Measurements from ENCODE around the gene SPATA32. TPM values are rescaled to one million over a fixed set of nuclear protein-coding genes. Genes with fewer than 3 reads are reported as not detected.

The SPATA32 gene, protein sequence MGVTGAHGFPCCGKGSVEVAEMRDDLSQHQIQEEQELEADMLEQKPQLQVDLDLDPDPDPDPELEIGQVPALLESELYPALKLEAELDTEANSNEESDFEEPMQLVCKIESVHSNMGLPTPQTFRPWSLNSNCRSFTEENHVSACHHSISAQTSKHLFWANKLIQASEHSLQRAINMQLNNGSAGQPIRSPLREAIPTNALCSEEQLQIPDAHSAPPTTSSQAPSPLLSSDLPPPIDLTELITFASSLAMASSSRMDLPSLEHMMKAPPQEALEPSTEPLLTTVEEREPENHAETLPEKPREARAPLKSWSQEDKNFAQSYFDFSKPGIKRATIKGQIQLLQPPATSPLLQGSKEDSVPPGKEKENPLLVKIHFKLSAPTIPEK
- polyA plus RNA-seq, result not detected in 2 replicates

DNA sequence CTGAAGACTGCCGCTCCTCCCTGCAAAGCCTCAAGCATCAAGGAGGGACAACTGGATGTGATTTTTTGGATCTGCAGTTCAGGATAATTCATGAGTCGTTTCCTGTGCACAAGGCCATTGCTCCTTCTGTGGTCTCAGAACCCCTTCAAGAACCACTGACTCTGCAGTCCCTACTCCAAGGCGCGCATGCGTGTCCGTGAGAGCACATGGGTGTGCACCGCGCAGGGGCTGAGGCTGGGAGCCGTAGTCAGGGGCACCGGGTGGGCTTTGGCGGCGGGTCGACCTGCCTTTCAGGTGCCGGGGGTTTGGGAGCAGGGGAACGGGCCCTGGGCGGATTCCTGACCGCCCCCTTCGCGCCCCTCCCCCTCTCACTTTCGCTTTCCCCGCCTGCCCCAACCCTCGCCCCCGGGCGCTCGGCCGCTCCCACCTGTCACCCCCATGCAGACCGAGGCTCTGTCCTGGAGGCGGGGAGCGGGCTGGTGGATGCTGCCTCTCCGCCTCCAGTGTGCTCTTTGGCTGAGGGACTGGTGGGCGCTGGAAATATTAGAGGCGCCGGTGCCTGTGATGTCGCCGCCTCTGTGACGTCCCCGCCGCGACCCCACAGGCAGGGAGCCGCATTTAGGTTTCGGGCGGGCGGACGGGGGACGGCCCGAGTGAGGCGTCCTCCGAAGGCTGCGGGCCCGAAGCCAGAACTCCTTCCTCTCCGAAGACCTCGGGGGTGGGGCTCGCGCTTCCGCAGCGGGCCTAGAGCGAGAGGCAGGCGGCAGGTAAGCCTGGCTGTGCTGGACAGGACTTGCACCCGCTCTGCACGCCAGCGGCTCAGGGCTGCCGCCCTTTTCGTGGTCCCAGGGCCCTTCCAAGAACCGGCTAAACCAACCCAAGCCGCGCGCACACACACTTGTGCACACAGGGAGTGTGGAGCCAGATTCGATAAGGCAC, at the start of gene SPATA32:
TSS of gene SPATA32 (minus strand) at position 518 of the 939 bp plus-strand sequence. CDS start at position 440, 78 bp downstream.

DNA sequence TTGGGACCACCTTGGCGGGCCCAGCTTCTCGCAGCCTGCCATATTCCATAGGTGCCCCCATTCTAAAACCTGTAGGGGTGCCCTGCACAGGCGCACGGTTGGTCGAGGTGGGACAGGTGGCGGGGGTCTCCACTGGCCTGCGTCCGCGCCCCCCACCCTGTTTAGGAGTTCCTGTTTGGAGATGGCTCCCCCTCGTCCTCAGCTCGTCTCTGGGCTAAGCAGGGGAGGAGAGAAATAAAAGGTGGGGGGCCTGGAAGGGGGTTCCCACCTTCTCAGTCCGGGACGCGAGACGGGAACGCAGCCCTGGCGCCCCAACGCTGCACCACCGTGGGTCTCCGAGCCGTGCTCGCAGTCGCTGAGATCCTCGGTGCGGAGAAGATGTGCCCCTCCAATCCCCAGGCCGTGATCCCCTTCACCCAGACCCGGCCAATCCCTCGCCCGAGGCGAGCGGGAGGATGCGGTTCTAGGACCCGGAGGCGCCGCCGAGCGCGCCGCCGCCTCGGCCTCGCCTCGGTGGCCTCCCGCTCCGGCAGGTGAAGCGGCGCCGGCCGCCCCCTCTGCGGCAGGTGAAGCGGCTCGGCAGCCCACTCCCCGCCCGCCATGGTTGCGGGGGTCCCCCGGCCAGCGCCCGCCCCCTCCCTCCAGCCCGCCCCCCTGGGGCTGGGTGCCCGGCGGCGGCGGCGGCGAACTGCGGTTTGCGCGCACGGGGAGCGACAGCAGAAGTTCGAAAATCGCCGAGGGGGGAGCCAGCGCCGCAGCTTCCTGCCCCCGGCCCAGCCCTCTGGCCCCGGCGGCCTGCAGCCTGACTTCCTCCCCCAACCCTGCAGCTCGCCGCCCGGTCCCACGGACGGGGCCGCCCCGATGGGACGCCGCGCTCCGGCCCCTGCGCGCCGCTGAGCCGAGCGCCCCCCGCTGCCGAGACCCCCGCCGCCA, 40.5 kb downstream of the SPATA32 start, which contains the start of gene FMNL1:
TSS of gene FMNL1 (plus strand) at position 805 of the 933 bp plus-strand sequence. CDS start 240 bp downstream, outside the sequence.

Other genes starting within 250 kb of the SPATA32 start
- gene DCAKD, start 210.5 kb downstream of the SPATA32 start, polyA plus RNA-seq, result 21.0 and 30.2 TPM in 2 replicates
- gene NMT1, start 200.8 kb downstream of the SPATA32 start, polyA plus RNA-seq, result 282 and 496 TPM in 2 replicates
- 0.31 and 0.71 TPM in 2 replicates for gene PLCD3, start 129.6 kb downstream of the SPATA32 start, polyA plus RNA-seq
- gene ACBD4, start 126.4 kb downstream of the SPATA32 start, polyA plus RNA-seq, result 0.44 TPM in 1 of 2 replicates, not detected in the other
- 6.0 and 6.7 TPM in 2 replicates for gene HEXIM1, start 113.6 kb downstream of the SPATA32 start, polyA plus RNA-seq
- gene HEXIM2, start 100.2 kb downstream of the SPATA32 start, polyA plus RNA-seq, result 0.27 and 2.9 TPM in 2 replicates
- gene FMNL1, start 40.2 kb downstream of the SPATA32 start, polyA plus RNA-seq, result 2.4 and 4.0 TPM in 2 replicates
- not detected in 2 replicates for gene MAP3K14, start 54.9 kb upstream of the SPATA32 start, polyA plus RNA-seq
- gene ARHGAP27, start 170.8 kb upstream of the SPATA32 start, polyA plus RNA-seq, result not detected in 2 replicates
- 2.3 and 4.1 TPM in 2 replicates for gene PLEKHM1, start 228.6 kb upstream of the SPATA32 start, polyA plus RNA-seq

Data from Purkinje cell (primary cell).